ENCODE data around the gene AKAP13.

AKAP13 gene

GRCh38 chr15:85752491-85752961 is 372.1 kb downstream of the AKAP13 start:
- DNase-seq (ENCODE audit: low read depth in 2 of 2), result no peak

- no peak for DNase-seq (ENCODE audit: low read depth in 2 of 2)
Measured at GRCh38 chr15:85753261-85753660, 372.9 kb downstream of the AKAP13 start.

- no peak for DNase-seq (ENCODE audit: low read depth in 2 of 2)
Measured at GRCh38 chr15:85753791-85754452, 373.5 kb downstream of the AKAP13 start.

- no peak for DNase-seq (ENCODE audit: low read depth in 2 of 2)
Measured at GRCh38 chr15:85754989-85755388, 374.6 kb downstream of the AKAP13 start.

GRCh38 chr15:85755471-85755870 is 375.1 kb downstream of the AKAP13 start:
- DNase-seq (ENCODE audit: low read depth in 2 of 2), result no peak

- no peak for DNase-seq (ENCODE audit: low read depth in 2 of 2)
Measured at GRCh38 chr15:85755942-85756341, 375.5 kb downstream of the AKAP13 start.

- DNase-seq (ENCODE audit: low read depth in 2 of 2), result no peak
Measured at GRCh38 chr15:85756411-85757072, 376.1 kb downstream of the AKAP13 start.

GRCh38 chr15:85757073-85757938 is 376.9 kb downstream of the AKAP13 start:
- DNase-seq (ENCODE audit: low read depth in 2 of 2), result no peak

- DNase-seq (ENCODE audit: low read depth in 2 of 2), result no peak
Measured at GRCh38 chr15:85757939-85758654, 377.7 kb downstream of the AKAP13 start.

- no peak for DNase-seq (ENCODE audit: low read depth in 2 of 2)
Measured at GRCh38 chr15:85758655-85758978, 378.2 kb downstream of the AKAP13 start.

- no peak for DNase-seq (ENCODE audit: low read depth in 2 of 2)
Measured at GRCh38 chr15:85759376-85759775, 379.0 kb downstream of the AKAP13 start.

GRCh38 chr15:85760049-85760448 is 379.6 kb downstream of the AKAP13 start:
- DNase-seq (ENCODE audit: low read depth in 2 of 2), result no peak

GRCh38 chr15:85760531-85761371 is 380.3 kb downstream of the AKAP13 start:
- DNase-seq (ENCODE audit: low read depth in 2 of 2), result no peak

- DNase-seq (ENCODE audit: low read depth in 2 of 2), result no peak
Measured at GRCh38 chr15:85761635-85762034, 381.2 kb downstream of the AKAP13 start.

GRCh38 chr15:85762039-85762755 is 381.8 kb downstream of the AKAP13 start:
- DNase-seq (ENCODE audit: low read depth in 2 of 2), result no peak

GRCh38 chr15:85762756-85763127 is 382.3 kb downstream of the AKAP13 start:
- no peak for DNase-seq (ENCODE audit: low read depth in 2 of 2)

GRCh38 chr15:85763157-85763556 is 382.8 kb downstream of the AKAP13 start:
- DNase-seq (ENCODE audit: low read depth in 2 of 2), result no peak

- DNase-seq (ENCODE audit: low read depth in 2 of 2), result no peak
Measured at GRCh38 chr15:85763673-85764633, 383.6 kb downstream of the AKAP13 start.

GRCh38 chr15:85764649-85765277 is 384.4 kb downstream of the AKAP13 start:
- no peak for DNase-seq (ENCODE audit: low read depth in 2 of 2)

Measured in stimulated activated CD8-positive, alpha-beta memory T cell treated with anti-CD3 and anti-CD28 coated beads, Interleukin-2, amount 100 ng/mL, for 48 hours (primary cell).